ENCODE measurements around the gene GNG4.

The GNG4 gene

DNA sequence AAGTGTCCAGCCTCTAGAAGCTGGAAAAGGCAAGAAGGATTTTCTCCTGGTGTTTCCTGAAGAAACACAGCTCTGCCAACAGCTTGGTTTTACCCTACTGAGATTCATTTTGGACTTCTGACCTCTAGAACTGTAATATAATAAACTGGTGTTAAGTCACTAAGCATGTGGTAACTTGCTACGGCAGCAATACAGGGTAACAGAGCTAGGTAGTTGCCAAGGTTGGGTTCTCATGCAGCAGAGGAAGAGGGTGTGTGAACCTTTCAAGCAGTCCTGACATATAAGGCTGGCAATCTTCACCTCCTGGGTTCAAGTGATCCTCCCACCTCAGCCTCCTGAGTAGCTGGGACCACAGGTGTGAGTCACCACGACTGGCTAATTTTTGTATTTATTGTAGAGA, 36.0 kb downstream of the GNG4 start:
- DNase-seq (ENCODE audit: low read depth, low spot score): no peak
- POLR2A ChIA-PET: no interaction called here
- CTCF ChIA-PET: interaction anchor here (0.9 to 8.5 kb wide), 5 partner anchors 12 to 359 kb away, joined by 3 to 114 read pairs (median 3); no protein-coding TSS in a partner anchor
- TF ChIP-seq, protein P1, sequence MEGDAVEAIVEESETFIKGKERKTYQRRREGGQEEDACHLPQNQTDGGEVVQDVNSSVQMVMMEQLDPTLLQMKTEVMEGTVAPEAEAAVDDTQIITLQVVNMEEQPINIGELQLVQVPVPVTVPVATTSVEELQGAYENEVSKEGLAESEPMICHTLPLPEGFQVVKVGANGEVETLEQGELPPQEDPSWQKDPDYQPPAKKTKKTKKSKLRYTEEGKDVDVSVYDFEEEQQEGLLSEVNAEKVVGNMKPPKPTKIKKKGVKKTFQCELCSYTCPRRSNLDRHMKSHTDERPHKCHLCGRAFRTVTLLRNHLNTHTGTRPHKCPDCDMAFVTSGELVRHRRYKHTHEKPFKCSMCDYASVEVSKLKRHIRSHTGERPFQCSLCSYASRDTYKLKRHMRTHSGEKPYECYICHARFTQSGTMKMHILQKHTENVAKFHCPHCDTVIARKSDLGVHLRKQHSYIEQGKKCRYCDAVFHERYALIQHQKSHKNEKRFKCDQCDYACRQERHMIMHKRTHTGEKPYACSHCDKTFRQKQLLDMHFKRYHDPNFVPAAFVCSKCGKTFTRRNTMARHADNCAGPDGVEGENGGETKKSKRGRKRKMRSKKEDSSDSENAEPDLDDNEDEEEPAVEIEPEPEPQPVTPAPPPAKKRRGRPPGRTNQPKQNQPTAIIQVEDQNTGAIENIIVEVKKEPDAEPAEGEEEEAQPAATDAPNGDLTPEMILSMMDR (IDR thresholded peaks at IDR 0.05; ENCODE audit: insufficient read depth, low read length, missing control alignments): no peak
- H3K4me3 ChIP-seq (ENCODE audit: low read depth, low read length): no peak overlapping the region

DNA sequence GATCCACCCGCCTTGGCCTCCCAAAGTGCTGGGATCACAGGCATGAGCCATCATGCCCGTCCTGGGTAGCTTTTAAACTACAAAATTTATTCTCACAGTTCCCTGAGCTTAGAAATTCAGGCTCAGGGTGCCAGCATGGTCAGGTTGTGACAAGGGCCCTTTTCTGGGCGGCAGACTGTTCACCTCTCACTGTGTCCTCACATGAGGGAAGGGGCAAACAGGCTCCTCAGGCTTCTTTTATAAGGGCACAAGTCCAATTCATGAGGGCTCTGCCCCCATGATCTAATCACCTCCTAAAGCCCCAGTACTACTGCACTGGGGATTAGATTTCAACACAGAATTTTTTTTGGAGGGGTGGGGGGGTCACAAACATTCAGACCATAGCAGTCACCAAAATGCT, 36.8 kb downstream of the GNG4 start:
- POLR2A ChIA-PET: no interaction called here
- CTCF ChIA-PET: interaction anchor here (8.5 kb wide), 1 partner anchor 11 kb away, joined by 114 read pairs; no protein-coding TSS in a partner anchor
- no peak for DNase-seq (ENCODE audit: low read depth, low spot score)
- TF ChIP-seq, protein P1 (IDR thresholded peaks at IDR 0.05; ENCODE audit: insufficient read depth, low read length, missing control alignments): no peak
- no peak overlapping the region for H3K4me3 ChIP-seq (ENCODE audit: low read depth, low read length)

DNA sequence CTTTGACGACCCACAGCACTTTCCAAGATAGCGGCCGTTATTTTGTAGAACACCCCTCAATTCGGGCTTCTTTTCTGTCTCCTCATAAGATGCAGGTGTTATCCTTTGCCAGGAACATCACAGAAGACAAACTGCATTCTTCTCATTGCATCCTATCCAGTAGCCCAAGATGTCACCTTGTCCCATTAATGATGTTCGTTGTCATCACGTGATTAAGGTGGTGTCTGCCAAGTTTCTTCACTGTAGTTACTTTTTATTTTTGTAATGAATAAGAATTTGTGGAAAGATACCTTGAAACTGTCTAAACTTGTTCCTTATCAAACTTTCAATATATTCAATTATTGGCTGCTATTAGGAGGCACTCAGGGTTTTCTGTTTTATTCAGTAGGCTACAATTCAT, 39.4 kb downstream of the GNG4 start:
- TF ChIP-seq, protein P1 (IDR thresholded peaks at IDR 0.05; ENCODE audit: insufficient read depth, low read length, missing control alignments): no peak
- ChIA-PET CTCF (interaction anchor here (1.2 to 2.7 kb wide), 2 partner anchors 9 to 12 kb away, joined by 5 to 12 read pairs; no protein-coding TSS in a partner anchor), POLR2A (no interaction called here)
- H3K4me3 ChIP-seq (ENCODE audit: low read depth, low read length): no peak overlapping the region
- DNase-seq (ENCODE audit: low read depth, low spot score): no peak

DNA sequence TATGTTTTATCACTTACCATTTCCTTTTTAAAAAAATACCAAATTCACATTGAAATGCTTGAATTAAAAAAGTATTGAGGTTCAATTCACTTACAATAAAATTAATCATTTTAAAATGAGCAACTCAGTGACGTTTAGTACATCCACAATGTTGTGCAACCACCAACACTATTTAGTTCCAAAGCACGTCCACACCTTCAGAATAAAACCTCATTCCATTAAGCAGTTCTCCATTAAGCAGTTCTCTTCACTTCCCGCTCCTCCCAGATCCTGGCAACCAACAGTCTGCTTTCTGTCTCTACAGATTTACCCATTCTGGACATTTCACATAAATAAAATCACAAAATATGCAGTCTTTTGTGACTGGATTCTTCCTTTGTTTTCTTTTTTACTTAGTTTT, 41.3 kb downstream of the GNG4 start:
- CTCF ChIA-PET: interaction anchor here (2.4 kb wide), 1 partner anchor 11 kb away, joined by 14 read pairs; no protein-coding TSS in a partner anchor
- no peak overlapping the region for H3K4me3 ChIP-seq (ENCODE audit: low read depth, low read length)
- POLR2A ChIA-PET: no interaction called here
- DNase-seq (ENCODE audit: low read depth, low spot score): no peak
- TF ChIP-seq, protein P1 (IDR thresholded peaks at IDR 0.05; ENCODE audit: insufficient read depth, low read length, missing control alignments): no peak

DNA sequence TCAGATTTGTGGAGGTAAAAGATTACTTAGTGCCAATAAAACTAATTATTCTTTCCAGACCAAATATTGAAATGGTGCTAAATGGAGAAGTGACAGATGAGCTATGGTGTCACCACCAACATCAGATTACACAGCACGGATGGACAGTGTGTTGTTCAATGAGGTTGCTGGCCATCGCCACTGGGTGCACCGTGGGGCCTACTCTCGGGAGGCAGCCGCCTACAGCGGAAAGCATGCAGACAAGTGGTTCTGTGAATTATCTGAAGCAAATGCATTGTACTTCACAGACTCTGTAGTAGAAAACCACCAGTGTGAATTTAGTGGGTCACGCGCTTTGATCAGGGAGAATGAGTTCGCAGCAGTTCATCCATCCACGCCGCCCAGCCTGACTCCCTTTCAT, 42.3 kb downstream of the GNG4 start:
- ChIA-PET POLR2A (no interaction called here), CTCF (interaction anchor here (0.8 to 10.8 kb wide), 3 partner anchors 9 to 18 kb away, joined by 3 to 114 read pairs (median 14); no protein-coding TSS in a partner anchor)
- TF ChIP-seq, protein P1 (IDR thresholded peaks at IDR 0.05; ENCODE audit: insufficient read depth, low read length, missing control alignments): no peak
- no peak overlapping the region for H3K4me3 ChIP-seq (ENCODE audit: low read depth, low read length)
- DNase-seq (ENCODE audit: low read depth, low spot score): no peak

DNA sequence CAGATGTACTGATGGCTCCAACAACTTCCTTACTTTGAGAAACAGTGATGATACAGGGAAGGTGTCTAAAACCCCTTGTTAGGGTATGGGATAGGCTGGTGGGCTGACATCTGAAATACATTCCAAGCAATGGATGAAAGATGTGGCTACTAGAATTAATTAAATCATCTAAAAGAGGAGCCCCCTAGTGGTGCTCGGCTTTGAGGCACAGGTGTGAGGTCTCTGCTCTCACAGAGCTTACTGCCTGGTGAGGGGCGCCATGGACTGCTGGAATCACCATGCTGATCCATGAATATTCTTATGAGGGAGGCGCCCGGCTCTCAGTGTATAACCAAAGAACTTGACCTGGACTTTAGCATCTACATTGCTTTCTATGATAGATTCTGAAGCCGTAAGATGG, 48.5 kb downstream of the GNG4 start:
- no peak overlapping the region for H3K4me3 ChIP-seq (ENCODE audit: low read depth, low read length)
- POLR2A ChIA-PET: no interaction called here
- DNase-seq (ENCODE audit: low read depth, low spot score): no peak
- TF ChIP-seq, protein P1 (IDR thresholded peaks at IDR 0.05; ENCODE audit: insufficient read depth, low read length, missing control alignments): peak; percentile 13
- CTCF ChIA-PET: interaction anchor here (0.7 to 10.8 kb wide), 26 partner anchors 9 to 452 kb away, joined by 3 to 114 read pairs (median 4); partner anchors contain the start of gene B3GALNT2
